CD4-positive, alpha-beta T cell (primary cell): ENCODE measurements around the gene P2RY12. TPM values are rescaled to one million over a fixed set of nuclear protein-coding genes. Genes with fewer than 3 reads are reported as not detected.
"Not testable (repeated sequence)": the region's sequence is repeated elsewhere in the genome, so short reads cannot be mapped to it uniquely, and the experiment has no call there.

Source experiments
- ATAC-seq: fragments of 200-7000 bp; cut with Tn5 transposase; one replicate; pipeline ENCODE4 v1.10.0; 2022; ENCODE audit warnings: mild to moderate bottlenecking; ENCODE audit not compliant: poor library complexity
- CTCF ChIA-PET: fragments of 350-600 bp; sonication (Branson Sonifier 250); formaldehyde crosslinking; loops from one replicate; lab custom pipeline; 2021; ENCODE audit warnings: antibody characterized with exemption, inconsistent platforms; lab: Charles Lee
- POLR2A ChIA-PET: fragments of 350-600 bp; sonication (Branson Sonifier 250); formaldehyde crosslinking; loops from one replicate; lab custom pipeline; 2021; ENCODE audit warnings: antibody characterized with exemption, inconsistent platforms; lab: Charles Lee
- DNase-seq, 14 experiments: peaks; one replicate each; pipeline ENCODE4 v3.0.0-alpha.2; 2013 to 2020; ENCODE audit warnings: mixed read lengths in 2 of 14
- H3K27ac ChIP-seq, 2 donors: one replicate each; pipeline versions ENCODE4 v1.5.1 to v1.7.0; 2013; ENCODE audit warnings: low read length in 2 of 2, low read depth in 1 of 2, mild to moderate bottlenecking in 1 of 2
- H3K27me3 ChIP-seq, 2 experiments: 1 replicate in 1 of 2; 2 replicates in 1 of 2; pipeline versions ENCODE4 v1.6.1 to v1.7.0; 2013; ENCODE audit warnings: low read length in 2 of 2, control low read depth in 1 of 2, mild to moderate bottlenecking in 1 of 2, moderate library complexity in 1 of 2; ENCODE audit not compliant: insufficient read depth in 2 of 2, control insufficient read depth in 1 of 2
- H3K36me3 ChIP-seq: one replicate; pipeline ENCODE4 v1.6.1; 2013; ENCODE audit warnings: low read length, control low read depth; ENCODE audit not compliant: insufficient read depth
- H3K4me1 ChIP-seq: one replicate; pipeline ENCODE4 v1.6.1; 2013; ENCODE audit warnings: low read length, control low read depth; ENCODE audit not compliant: insufficient read depth
- H3K4me3 ChIP-seq: one replicate; pipeline ENCODE4 v1.5.1; 2013; ENCODE audit warnings: mild to moderate bottlenecking, low read length, moderate library complexity
- H3K9me3 ChIP-seq, 2 experiments: 1 replicate in 1 of 2; 2 replicates in 1 of 2; pipeline versions ENCODE4 v1.6.1 to v1.7.0; 2013; ENCODE audit warnings: low read length in 2 of 2, mild to moderate bottlenecking in 2 of 2, control low read depth in 1 of 2, moderate library complexity in 1 of 2; ENCODE audit not compliant: control insufficient read depth in 1 of 2, insufficient read depth in 1 of 2
- H3K27ac Mint-ChIP-seq: one replicate; pipeline ENCODE4 v1.8.0; 2020; ENCODE audit warnings: mixed read lengths
- H3K27me3 Mint-ChIP-seq: one replicate; pipeline ENCODE4 v1.8.0; 2021; ENCODE audit warnings: mixed read lengths
- H3K36me3 Mint-ChIP-seq: one replicate; pipeline ENCODE4 v1.8.0; 2021; ENCODE audit warnings: low read depth, mixed read lengths
- H3K4me1 Mint-ChIP-seq: one replicate; pipeline ENCODE4 v1.8.0; 2021; ENCODE audit warnings: low read depth, mixed read lengths
- H3K4me3 Mint-ChIP-seq: one replicate; pipeline ENCODE4 v1.8.0; 2020; ENCODE audit warnings: mild to moderate bottlenecking, mixed read lengths
- H3K9me3 Mint-ChIP-seq: one replicate; pipeline ENCODE4 v1.8.0; 2020; ENCODE audit warnings: mixed read lengths
- CTCF ChIP-seq: fragments of 200-600 bp; IDR thresholded peaks from one replicate; pipeline ENCODE4 v1.8.0; 2022; ENCODE audit warnings: antibody characterized with exemption, mild to moderate bottlenecking
- intact Hi-C, 2 experiments: fragments of 100-400 bp; cut with DNase I in 1 of 2; cut with micrococcal nuclease in 1 of 2; formaldehyde crosslinking; loops; one replicate each; pipeline versions ENCODE4 v1.15.1 to v1.9.0; 2023 to 2025; cut with DNase I, micrococcal nuclease
- total RNA-seq, 174 experiments: library from RNA in 2 of 174; stranded (reverse) in 2 of 174; gene quantifications; one replicate each; pipeline ENCODE4 v1.2.3 and lab custom pipeline; 2021 to 2026

P2RY12 gene
- total RNA-seq, 2 experiments from 2014 or later, result not detected

GRCh38 chr3:151393941-151394340 lies 9.4 kb upstream of the P2RY12 start:
- peaks cover 10% of the 10 kb centered on the region for H3K27me3 Mint-ChIP-seq
- POLR2A ChIA-PET, result no interaction called here
- H3K9me3 ChIP-seq, result no peaks in the 10 kb centered on the region
- no peak overlapping the region for H3K4me3 ChIP-seq
- no peak overlapping the region for H3K4me3 Mint-ChIP-seq
- H3K4me1 ChIP-seq, result no peaks in the 10 kb centered on the region
- DNase-seq, result no peak
- intact Hi-C loops, result no loop called here
- H3K4me1 Mint-ChIP-seq, result no peaks in the 10 kb centered on the region
- no peak overlapping the region for H3K27ac Mint-ChIP-seq
- no peaks in the 10 kb centered on the region for H3K36me3 Mint-ChIP-seq
- H3K9me3 Mint-ChIP-seq, result no peaks in the 10 kb centered on the region
- no peak overlapping the region for H3K27ac ChIP-seq
- H3K36me3 ChIP-seq, result no peaks in the 10 kb centered on the region
- CTCF ChIA-PET, result no interaction called here
- no peak for ATAC-seq
- TF ChIP-seq CTCF, result no peak
- H3K27me3 ChIP-seq, result no peaks in the 10 kb centered on the region

GRCh38 chr3:151393146-151393830 lies 8.7 kb upstream of the P2RY12 start:
- no peaks in the 10 kb centered on the region for H3K36me3 ChIP-seq
- H3K27ac ChIP-seq, result no peak overlapping the region
- Mint-ChIP-seq H3K9me3 (no peaks in the 10 kb centered on the region), H3K27ac (no peak overlapping the region), H3K36me3 (no peaks in the 10 kb centered on the region), H3K4me3 (no peak overlapping the region), H3K4me1 (no peaks in the 10 kb centered on the region), H3K27me3 (peaks cover 10% of the 10 kb centered on the region)
- H3K27me3 ChIP-seq, result no peaks in the 10 kb centered on the region
- no peak for DNase-seq
- TF ChIP-seq CTCF, result no peak
- POLR2A ChIA-PET, result no interaction called here
- intact Hi-C loops, result no loop called here
- H3K4me3 ChIP-seq, result no peak overlapping the region
- ATAC-seq, result no peak
- no peaks in the 10 kb centered on the region for H3K9me3 ChIP-seq
- no peaks in the 10 kb centered on the region for H3K4me1 ChIP-seq
- CTCF ChIA-PET, result no interaction called here

- ATAC-seq, H3K27me3 ChIP-seq, H3K9me3 Mint-ChIP-seq, H3K4me3 Mint-ChIP-seq, POLR2A ChIA-PET, DNase-seq, H3K36me3 Mint-ChIP-seq, H3K9me3 ChIP-seq, H3K4me1 Mint-ChIP-seq, H3K27ac Mint-ChIP-seq, H3K4me3 ChIP-seq, H3K27ac ChIP-seq, intact Hi-C loops, H3K36me3 ChIP-seq, H3K4me1 ChIP-seq: not testable (repeated sequence)
- H3K27me3 Mint-ChIP-seq, result peaks cover 10% of the 10 kb centered on the region
- CTCF ChIA-PET, result interaction anchor here (0.8 kb wide), 1 partner anchor 11 kb away, joined by 3 read pairs; no protein-coding TSS in a partner anchor
Observed at GRCh38 chr3:151392191-151392590, 7.6 kb upstream of the P2RY12 start.

- Histone ChIP-seq H3K36me3 (no peaks in the 10 kb centered on the region), H3K27me3 (no peaks in the 10 kb centered on the region), H3K27ac (no peak overlapping the region), H3K4me1 (no peaks in the 10 kb centered on the region), H3K9me3 (no peaks in the 10 kb centered on the region), H3K4me3 (no peak overlapping the region)
- ChIA-PET POLR2A (no interaction called here), CTCF (interaction anchor here (0.8 to 1.2 kb wide), 2 partner anchors 8 to 12 kb away, joined by 3 read pairs; no protein-coding TSS in a partner anchor)
- no peak overlapping the region for H3K4me3 Mint-ChIP-seq
- no peak for TF ChIP-seq CTCF
- intact Hi-C loops, result no loop called here
- no peak for ATAC-seq
- no peaks in the 10 kb centered on the region for H3K4me1 Mint-ChIP-seq
- no peak overlapping the region for H3K27ac Mint-ChIP-seq
- no peaks in the 10 kb centered on the region for H3K36me3 Mint-ChIP-seq
- no peak for DNase-seq
- H3K27me3 Mint-ChIP-seq, result peaks cover 10% of the 10 kb centered on the region
- H3K9me3 Mint-ChIP-seq, result no peaks in the 10 kb centered on the region
Observed at GRCh38 chr3:151391720-151392119, 7.2 kb upstream of the P2RY12 start.
